ENCODE measurements around the gene SAMSN1.

GRCh38 chr21:14493731-14494130, 52.4 kb downstream of the SAMSN1 start:
- TF ChIP-seq POLR2A (IDR thresholded peaks at IDR 0.05) (no peak), CTCF (IDR thresholded peaks at IDR 0.05) (no peak)

Data from right lobe of liver (tissue), 4 donors.